Stimulated activated CD8-positive, alpha-beta memory T cell treated with anti-CD3 and anti-CD28 coated beads, Interleukin-15, amount 100 ng/mL, for 4 hours (primary cell): ENCODE data around the gene TAF12.
"Not testable (repeated sequence)": the region's sequence is repeated elsewhere in the genome, so short reads cannot be mapped to it uniquely, and the experiment has no call there.

Experiments used
- DNase-seq, 2 donors: peaks; one replicate each; pipeline ENCODE4 v3.0.0-alpha.2; 2020; ENCODE audit warnings: low read depth in 2 of 2

The TAF12 gene

DNA sequence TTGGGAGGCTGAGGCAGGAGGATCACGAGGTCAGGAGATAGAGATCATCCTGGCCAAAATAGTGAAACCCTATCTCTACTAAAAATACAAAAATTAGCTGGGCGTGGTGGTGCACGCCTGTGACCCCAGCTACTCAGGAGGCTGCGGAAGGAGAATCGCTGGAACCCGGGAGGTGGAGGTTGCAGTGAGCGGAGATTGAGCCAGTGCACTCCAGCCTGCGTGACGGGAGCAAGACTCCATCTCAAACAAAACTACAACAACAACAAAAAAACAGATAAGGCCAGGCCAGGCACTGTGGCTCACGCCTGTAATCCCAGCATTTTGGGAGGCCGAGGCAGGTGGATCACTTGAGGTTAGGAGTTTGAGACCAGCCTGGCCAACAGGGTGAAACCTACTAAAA, 2.5 kb upstream of the TAF12 start:
- DNase-seq: not testable (repeated sequence)

DNA sequence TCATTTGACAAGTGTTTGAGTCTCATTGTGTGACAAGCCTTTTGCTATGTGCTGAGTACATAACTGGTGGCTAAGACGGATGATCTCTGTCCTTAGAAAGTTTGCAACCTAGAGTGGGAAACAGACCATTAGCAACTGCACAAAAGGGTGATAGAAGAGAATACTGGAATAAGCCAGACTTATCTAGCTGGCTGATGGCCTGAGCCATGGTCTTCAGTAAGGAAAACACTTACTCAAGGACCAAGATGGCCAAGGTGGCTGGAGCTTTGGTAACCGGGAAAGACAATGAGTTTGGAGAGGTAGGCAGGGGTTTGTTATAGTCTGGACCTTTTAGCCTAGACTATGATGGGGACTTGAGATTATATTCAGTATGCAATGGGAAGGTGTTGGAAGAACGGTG, 1.6 kb upstream of the TAF12 start:
- no peak for DNase-seq

DNA sequence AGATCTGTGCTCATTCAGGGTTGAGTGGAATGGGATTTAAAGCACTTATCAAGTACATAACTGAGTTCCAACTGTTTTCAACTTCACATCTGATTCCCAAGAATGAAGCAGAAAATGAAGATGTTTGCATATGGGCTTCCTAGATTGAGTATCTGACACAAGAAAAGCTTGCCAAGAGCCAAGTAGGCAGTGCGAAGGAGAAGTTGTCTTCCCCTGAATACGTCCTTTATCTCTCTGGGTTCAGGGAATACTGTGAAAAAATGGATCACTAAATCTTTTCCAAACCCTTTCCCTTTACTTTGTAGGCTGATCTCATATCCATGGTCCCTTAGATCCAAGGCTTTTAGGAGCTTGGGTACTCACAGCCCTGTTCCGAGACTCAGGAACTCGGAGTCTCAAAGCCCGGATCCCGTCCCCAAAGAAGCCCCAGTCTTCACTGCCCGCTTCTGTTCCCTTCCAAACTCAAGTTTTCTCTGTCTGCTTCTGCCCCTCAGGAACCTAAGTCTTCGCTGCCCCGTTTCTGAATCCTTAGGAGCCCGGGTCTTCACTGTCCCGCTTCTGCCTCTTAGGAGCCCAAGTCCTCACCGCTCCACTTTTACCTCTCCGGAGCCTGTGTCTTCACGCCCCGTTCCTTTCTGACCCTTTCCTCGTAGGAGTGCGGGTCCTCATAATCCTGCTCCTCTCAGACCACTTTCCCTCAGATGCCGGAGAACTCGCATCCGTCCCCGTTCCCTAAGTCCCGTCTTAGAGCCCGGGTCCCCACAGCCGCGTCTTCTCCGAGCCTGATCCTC, 616 bp downstream of the TAF12 start:
- no peak for DNase-seq

DNA sequence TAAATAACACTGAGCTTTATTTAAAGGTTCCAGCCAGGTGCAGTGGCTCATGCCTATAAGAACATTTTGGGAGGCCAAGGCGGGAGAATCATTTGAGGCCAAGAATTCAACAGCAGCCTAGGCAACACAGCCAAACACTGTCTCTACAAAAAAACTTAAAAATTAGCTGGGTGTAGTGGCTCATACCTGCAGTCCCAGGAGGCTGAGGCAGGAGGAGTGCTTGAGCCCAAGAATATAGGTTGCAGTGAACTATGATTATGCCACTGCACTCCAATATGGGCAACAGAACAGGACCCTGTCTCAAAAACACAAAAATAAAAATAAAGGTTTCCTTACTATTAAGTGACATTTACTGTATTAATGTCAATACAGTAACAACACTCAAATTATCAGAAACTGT, 2.1 kb downstream of the TAF12 start:
- DNase-seq: no peak

DNA sequence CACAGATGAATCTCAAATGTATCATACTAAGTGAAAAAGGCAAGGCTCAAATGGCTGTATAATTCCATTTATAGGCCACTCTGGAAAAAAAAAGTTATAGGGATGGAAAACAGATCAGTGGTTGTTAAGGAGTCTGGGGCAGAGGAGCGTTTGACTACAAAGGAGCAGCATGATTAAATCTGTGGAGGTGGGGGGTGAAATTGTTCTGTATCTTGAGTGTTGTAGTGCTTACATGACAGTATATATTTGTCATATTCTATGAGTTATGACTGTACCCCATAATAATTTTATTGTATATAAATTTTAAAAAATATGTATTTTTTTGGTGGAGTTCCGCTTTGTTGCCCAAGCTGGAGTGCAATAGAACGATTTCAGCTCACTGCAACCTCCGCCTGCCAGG, 10.3 kb downstream of the TAF12 start:
- DNase-seq: no peak

DNA sequence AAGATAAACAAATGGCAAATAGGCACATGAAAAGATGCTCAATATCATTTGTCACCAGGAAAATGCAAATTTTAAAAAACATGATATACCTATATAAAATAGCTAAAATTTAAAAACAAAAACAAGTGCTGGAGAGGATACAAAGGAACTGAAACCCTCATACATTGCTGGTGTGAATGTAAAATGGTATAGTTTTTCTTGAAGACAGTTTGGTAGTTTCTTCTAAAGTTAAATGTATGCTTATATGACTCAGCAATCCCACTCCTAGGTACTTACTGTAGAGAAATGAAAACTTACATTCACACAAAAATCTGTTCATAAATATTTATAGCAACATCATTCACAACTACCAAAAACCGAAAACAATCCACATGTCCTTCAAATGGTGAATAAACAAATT, 11.2 kb downstream of the TAF12 start:
- no peak for DNase-seq

DNA sequence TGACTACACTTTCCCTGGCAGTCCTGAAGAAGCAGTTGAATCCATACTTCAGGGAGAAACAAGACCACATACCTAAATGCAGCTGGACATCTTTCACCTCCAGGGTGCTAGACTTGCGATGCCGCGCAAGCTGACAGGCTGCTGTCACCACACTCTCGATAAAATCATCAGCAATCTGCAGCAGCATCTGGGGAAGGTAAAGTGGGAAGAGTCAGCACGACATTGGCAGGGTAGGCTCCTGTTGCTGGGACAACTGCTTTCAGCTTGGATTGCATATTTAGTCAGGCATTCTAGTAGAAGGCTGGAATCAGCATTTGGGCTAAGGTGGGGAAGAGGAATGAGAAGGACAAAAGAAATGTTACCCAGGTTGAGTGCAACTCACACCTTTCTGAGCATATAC, 29.7 kb downstream of the TAF12 start:
- no peak for DNase-seq

DNA sequence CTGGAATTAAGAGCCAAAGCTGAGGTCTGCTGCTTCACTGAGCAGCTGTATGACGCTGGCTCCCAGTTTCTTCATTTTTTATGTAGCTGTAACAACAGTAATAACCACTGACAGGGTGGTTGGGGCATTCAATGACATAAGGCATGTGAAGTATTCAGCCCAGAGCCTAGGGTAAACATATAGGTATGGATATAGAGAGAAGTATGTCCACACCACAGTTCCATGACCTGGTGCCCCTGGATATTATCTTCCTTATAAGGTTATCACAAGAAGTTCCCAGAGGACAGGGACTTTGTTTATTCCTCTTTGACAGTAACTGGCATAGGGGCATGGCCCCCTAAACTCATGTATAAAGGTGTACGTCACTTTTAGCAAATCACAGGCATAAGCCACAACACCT, 36.1 kb downstream of the TAF12 start:
- DNase-seq: no peak

DNA sequence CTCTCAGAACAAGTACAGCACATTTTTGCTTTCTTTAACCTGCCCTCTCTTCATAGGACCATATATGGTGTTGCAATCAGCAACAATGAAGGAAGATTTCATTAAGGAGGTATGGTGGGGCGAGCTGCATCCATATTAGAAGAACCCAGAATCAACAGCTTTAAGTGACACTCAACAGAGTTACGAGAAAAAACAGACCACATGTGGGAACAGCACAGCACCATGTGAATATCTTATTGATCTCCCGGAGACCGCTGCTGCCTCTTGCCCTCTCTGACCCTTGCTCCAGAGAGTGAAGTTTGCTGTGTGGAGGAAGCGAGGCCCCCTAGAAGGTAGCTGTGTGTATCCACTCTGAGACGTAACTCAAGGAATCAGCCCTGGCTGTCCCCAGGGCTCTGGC, 37.9 kb downstream of the TAF12 start:
- no peak for DNase-seq

DNA sequence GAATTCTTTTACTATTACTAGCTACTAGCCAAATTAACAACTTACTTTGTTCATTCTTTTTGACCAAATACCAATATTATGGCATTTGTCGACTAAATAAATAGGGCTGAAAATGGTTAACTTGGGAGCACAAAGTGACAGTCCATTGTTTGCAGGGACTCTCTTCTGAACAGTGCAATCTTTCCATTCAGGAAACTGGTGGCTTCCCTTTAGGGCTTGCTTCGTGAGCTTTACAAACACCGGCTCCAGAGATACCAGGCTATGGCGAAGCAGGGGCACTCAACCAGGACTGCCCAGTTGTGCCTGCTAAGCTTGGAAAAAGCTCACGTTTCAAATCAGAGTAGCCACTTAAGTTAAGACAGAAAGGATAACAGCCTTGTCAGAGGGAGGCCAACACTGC, 38.5 kb downstream of the TAF12 start:
- DNase-seq: no peak

DNA sequence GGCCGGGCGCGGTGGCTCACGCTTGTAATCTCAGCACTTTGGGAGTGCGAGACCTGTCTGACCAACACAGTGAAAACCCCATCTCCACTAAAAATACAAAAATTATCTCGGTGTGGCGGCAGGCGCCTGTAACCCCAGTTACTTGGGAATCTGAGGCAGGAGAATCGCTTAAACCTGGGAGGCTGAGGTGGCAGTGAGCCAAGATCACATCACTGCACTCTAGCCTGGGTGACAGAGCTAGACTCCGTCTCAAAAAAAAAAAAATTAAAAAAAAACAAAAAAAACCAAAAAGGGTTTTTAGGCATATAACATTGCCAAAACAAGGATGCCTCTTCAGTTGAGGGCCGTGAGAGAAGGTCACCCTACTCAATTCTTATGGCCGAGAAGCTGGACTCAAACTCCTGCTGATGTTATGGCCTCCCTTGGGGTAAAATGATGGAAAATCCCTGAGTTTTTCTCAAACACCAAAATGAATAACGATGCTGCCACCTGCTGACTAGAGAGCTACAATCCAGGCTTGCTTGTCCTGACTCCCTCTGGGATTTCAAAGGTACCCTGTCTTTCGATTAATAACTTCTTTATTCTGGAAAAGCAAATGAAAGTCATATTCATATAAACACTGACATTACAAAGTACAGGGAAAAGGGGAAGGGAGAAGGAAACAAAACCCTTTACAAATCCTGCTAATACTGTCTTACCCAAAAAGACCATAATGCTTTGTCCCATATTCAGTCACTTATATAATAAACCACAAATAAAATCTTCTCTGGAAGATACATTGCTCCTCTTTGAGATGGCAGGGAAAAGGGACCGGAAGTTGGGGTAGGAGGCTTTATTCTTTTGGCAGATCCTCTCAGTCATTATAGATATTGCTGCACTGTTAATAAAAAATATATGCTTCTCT, 40.1 kb downstream of the TAF12 start:
- no peak for DNase-seq

DNA sequence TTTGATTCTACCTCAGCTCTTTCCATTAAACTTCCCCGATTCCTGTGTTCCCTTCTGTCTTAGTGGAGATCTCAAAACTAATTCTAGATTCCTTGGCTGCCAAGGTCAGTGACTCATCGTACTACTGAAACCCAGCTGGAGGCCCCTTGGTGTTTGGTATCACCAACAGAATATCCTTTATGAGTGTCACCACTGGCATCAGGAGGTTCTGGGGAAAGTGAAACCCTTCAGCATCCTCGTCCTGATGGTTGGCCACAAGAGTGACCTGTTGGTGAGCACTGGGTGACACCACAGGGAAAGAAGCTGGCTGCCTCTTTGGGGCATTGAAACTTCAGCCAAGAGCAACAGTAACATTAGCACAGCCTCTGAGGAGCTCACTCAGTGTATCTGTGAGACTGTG, 41.2 kb downstream of the TAF12 start:
- no peak for DNase-seq

DNA sequence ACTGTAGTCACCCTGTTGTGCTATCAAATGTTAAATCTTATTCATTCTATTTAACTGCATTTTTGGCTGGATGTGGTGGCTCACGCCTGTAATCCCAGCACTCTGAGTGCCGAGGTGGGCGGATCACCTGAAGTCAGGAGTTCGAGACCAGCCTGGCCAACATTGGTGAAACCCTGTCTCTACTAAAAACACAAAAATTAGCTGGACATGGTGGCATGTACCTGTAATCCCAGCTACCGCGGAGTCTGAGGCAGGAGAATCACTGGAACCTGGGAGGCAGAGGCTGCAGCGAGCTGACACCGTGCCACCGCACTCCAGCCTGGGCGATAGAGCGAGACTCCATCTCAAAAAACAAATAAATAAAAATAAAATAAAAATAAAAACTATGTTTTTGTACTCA, 46.6 kb downstream of the TAF12 start:
- not testable (repeated sequence) for DNase-seq

DNA sequence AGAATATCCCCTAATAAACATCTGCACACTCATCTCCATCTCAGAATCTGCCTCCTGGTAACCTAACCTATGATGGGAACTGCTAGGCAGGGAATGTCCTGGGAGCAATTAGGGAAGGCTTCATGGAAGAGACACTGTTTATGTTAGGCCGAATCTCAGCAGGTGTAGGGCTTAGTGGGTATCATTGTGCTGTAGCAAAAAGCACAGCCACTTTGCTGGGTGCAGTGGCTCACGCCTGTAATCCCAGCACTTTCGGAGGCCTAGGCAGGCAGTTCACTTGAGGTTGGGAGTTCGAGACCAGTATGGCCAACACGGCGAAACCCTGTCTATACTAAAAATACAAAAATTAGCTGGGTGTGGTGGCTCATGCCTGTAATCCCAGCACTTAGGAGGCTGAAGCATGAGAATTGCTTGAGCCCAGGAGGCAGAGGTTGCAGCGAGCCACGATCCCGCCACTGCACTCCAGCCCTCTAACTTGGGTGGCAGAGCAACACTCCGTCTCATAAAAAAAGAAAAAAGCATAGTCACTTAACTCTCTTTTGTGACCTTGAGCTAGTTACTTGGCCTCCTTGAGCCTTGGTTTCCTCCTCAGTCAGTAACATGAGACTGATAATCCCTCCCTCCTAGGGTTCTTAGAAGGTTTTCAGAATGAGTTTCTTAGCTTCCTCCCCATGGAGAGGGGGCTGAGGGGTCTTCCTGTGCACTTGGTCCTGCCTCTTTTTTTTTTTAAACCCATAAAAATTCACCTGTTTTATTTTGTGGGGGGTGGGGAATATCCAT, 47.3 kb downstream of the TAF12 start:
- DNase-seq: no peak

DNA sequence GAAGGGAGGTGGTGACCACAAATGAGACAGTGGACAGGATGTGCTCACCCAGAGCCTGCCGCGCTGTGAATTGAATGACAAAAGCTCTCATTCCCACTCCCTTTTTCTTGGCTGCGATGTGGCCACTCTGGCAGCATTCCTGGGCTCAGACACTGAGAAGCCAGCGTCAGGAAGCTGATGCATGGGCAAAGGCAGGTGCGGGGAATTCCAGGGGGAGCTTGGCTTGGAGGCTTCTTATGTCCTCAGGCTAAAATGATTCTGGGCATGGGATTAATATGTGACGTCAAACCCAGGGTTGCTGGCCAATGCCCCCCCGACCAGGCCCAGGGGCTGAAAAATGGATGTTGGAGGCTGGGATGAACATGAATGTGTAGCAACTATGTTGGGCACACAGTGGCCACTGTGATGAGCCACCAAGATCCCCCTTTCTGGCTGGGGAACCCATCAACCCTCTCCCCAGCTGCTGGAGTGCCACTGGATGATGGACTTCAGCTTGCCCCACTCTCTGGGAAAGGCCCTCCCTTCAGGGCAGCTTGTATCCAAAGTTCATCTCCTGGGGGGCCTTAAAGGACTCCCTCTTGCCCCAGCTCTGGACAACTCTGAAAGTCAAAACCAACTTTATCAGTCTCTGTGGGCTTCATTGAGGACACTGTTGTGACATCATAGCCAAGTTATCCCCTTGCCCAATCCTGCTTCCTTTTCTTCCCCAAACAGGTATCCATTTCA, 48.0 kb downstream of the TAF12 start:
- not testable (repeated sequence) for DNase-seq

DNA sequence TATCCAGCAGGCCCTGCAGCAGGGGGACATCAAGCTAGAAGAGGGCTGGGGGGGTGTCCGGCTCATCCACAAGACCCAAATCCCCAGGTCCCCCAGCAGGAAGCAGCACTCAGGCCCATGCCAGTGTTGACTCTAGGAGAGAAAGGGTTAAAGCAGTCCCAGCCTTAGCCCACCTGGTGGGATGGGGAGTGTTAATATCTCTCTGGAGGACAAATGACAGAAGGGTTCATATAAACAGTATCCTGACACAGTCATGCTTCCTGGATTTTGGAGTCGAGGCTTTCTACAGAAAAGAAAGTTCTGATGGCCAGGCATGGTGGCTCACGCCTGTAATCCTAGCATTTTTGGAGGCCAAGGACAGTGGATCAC, 48.9 kb downstream of the TAF12 start:
- DNase-seq: not testable (repeated sequence)

DNA sequence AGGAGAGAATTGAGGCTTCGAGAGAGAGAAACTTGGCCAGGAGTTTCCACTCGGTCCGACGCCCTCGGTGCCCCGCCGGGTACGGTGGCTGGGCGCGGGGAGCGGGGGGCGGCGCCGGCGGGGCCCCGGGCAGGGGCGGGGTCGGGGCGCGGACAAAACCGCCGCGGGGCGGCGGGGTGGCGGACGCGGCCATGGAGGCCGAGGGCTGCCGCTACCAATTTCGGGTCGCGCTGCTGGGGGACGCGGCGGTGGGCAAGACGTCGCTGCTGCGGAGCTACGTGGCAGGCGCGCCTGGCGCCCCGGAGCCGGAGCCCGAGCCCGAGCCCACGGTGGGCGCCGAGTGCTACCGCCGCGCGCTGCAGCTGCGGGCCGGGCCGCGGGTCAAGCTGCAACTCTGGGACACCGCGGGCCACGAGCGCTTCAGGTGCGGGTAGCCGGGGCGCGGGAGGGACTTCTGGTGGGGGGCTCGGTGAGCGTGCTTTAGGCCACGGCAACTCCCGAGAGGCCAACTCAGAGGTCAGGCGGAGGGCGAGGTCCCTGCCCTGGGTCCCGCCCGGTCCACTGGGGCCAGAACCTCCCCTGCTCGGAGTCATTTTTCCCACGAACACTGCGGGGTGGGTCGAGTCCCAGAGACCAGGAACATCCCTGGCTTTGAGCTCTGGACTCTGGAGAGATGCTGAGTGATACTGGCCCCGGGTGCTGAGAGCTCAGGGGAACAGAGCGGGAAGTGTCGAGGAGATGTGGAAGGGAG, 50.4 kb downstream of the TAF12 start:
- no peak for DNase-seq

DNA sequence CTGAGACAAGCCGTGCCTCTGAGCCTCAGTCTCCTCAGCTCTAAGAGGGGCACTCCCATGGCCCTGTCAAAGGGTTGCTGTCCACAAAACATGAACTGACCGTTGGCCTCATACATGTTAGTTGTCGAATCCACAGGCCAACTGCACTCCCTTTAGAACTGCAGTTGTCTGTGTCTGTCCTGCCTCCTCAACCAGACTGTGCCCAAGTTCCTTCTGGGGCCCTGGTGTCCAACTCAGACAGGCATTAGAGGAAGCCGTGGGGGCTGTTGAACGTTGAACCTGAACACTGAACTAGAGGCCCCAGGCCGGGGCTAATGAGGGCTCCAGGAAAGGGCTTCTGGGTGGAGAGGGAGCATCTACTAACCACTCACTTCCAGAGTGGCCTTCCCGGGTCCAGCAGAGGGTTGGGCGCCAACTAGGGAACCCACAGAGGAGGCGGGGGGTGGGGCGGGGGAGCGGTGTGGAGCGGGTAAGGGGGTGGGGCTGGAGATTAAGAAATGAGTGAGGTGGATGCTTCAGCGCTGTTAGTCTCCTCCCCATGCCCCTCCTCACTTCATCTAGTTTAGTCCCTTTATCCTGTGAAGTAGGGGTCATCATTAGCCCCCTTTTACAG, 51.1 kb downstream of the TAF12 start, which contains the start of gene RAB42:
Gene RAB42 (plus strand): TSS at position 558 of the 613 bp plus-strand sequence. CDS start 247 bp downstream, outside the sequence.
- no peak for DNase-seq

DNA sequence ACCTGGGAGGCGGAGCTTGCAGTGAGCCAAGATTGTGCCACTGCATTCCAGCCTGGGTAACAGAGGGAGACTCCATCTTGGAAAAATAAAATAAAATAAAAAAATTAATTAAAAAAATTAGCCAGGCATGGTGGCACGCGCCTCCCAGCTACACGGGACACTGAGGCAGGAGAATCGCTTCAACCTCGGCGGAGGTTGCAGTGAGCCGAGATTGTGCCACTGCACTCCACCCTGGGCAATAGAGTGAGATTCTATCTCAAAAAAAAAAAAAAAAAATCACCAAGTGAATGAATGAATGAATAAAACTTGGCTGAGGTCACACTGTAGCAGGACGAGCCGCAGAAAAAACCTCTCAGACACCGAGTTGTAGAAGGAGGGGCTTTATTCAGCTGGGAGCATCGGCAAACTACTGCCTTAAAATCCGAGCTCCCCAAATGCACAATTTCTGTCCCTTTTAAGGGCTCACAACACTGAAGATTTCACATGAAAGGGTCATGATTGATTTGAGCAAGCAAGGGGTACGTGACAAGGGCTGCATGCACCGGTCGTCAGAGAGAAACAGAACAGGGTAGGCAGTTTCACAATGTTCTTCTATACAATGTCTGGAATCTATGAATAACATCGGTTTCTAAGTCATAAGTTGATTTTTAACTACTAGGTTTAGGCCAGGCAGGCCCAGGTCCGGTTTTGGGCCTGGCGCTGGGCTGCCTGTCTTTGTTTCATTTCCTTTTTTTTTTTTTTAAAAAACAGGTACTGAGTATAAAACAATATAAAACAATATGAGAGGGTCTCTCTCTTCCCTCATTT, 56.1 kb downstream of the TAF12 start:
- DNase-seq: not testable (repeated sequence)

DNA sequence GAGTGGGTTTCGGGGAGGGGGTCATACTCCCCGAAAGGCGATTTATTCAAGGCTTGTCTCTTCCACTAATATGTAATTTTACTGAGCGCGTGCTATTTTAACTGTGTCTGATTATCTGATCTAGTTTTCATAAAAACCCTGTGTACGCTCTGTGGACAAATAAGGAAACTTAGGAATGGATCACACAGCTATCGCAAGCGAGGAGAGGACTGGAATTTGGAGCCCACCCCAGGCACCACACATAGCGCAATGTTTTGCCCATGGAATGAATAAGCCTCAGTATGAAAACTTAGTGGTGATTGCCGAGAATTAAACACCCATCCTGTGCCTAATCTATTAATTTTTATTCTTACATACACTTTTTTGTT, 60.6 kb downstream of the TAF12 start:
- DNase-seq: no peak
